Measurements from ENCODE around the gene XYLT2.
"Not testable (repeated sequence)": the region's sequence is repeated elsewhere in the genome, so short reads cannot be mapped to it uniquely, and the experiment has no call there.

- not testable (repeated sequence) for TF ChIP-seq ESRRA (CRISPR knock-in tag; IDR thresholded peaks at IDR 0.05; ENCODE audit: borderline replicate concordance); ZNF232 (CRISPR knock-in tag; IDR thresholded peaks at IDR 0.05)
Observed at GRCh38 chr17:50300824-50301223, 45.1 kb upstream of the XYLT2 start.
